GM12878 (cell line): ENCODE measurements around the gene IL36RN. TPM values are rescaled to one million over a fixed set of nuclear protein-coding genes. Genes with fewer than 3 reads are reported as not detected.

ENCODE experiments used
- ATAC-seq: fragments of 200-7000 bp; cut with Tn5 transposase; 3 replicates; pipeline ENCODE4 v1.9.1; 2020; ENCODE audit warnings: mild to moderate bottlenecking, moderate library complexity
- BruUV-seq: library from RNA; stranded (reverse); fragments of 400-500 nt; replicated peaks from 2 replicates; lab custom pipeline; 2021; lab: Mats Ljungman, UMichigan
- CTCF ChIA-PET: fragments of 300-600 bp; sonication (Branson Sonifier 250); formaldehyde crosslinking; extraction: SDS; loops from one replicate; lab custom pipeline; 2021; ENCODE audit warnings: inconsistent platforms; lab: Yijun Ruan, JAX
- POLR2A ChIA-PET: fragments of 350-600 bp; formaldehyde crosslinking; extraction: SDS; loops from one replicate; lab custom pipeline; 2021; ENCODE audit warnings: inconsistent platforms; lab: Charles Lee
- RAD21 ChIA-PET: fragments of 300-600 bp; sonication (Branson Sonifier 250); formaldehyde crosslinking; loops from one replicate; lab custom pipeline; 2023; ENCODE audit warnings: antibody characterized with exemption; ENCODE audit not compliant: unreplicated experiment; lab: Charles Lee
- SMC1A ChIA-PET: fragments of 300-600 bp; sonication (Branson Sonifier 250); formaldehyde crosslinking; loops from one replicate; lab custom pipeline; 2023; ENCODE audit not compliant: unreplicated experiment, uncharacterized antibody; lab: Charles Lee
- DNase-seq: peaks from one replicate; pipeline ENCODE4 v3.0.0-alpha.2; 2011; ENCODE audit warnings: low read depth, low spot score
- FAIRE-seq: peaks from 3 replicates; lab custom pipeline; 2011; peaks lifted over from hg19 to GRCh38; lab: Jason Lieb, UNC
- H2AFZ ChIP-seq: 2 replicates; pipeline ENCODE4 v1.6.0; 2011; ENCODE audit warnings: low read depth, low read length, control low read depth; ENCODE audit not compliant: control insufficient read depth
- H3K27ac ChIP-seq: 2 replicates; pipeline ENCODE4 v1.5.1; 2011; ENCODE audit warnings: control low read depth; ENCODE audit not compliant: control insufficient read depth, insufficient read depth
- H3K27me3 ChIP-seq, 2 experiments: replicated peaks in 1 of 2; 2 replicates each; pipeline versions ENCODE4 v1.6.0 to v1.6.1; 2011; ENCODE audit warnings: low read length in 1 of 2; ENCODE audit not compliant: control insufficient read depth in 2 of 2, insufficient read depth in 2 of 2
- H3K36me3 ChIP-seq, 2 experiments: 2 replicates each; pipeline ENCODE4 v1.5.1; 2011; ENCODE audit warnings: low read length in 1 of 2; ENCODE audit not compliant: control insufficient read depth in 2 of 2, insufficient read depth in 2 of 2
- H3K4me1 ChIP-seq: 2 replicates; pipeline ENCODE4 v1.6.1; 2011; ENCODE audit warnings: mild to moderate bottlenecking, low read length, moderate library complexity, mixed read lengths; ENCODE audit not compliant: control insufficient read depth, insufficient read depth
- H3K4me2 ChIP-seq: 2 replicates; pipeline ENCODE4 v1.6.0; 2011; ENCODE audit warnings: control low read depth; ENCODE audit not compliant: control insufficient read depth, insufficient read depth
- H3K4me3 ChIP-seq: fragments of 200-600 bp; sonication (generic); 2 replicates; pipeline ENCODE4 v1.5.1; 2016
- H3K79me2 ChIP-seq: 2 replicates; pipeline ENCODE4 v1.6.0; 2011; ENCODE audit warnings: low read length; ENCODE audit not compliant: control insufficient read depth, insufficient read depth
- H3K9ac ChIP-seq: 2 replicates; pipeline ENCODE4 v1.8.0; 2011; ENCODE audit warnings: low read length, control low read depth, mixed read lengths; ENCODE audit not compliant: control insufficient read depth, insufficient read depth
- H3K9me3 ChIP-seq: replicated peaks from 3 replicates; pipeline ENCODE4 v1.5.1; 2011; ENCODE audit warnings: mild to moderate bottlenecking, low read length; ENCODE audit not compliant: control insufficient read depth, insufficient read depth
- H4K20me1 ChIP-seq: 2 replicates; pipeline ENCODE4 v1.6.0; 2011; ENCODE audit not compliant: control insufficient read depth, insufficient read depth
- BCL3 ChIP-seq: IDR thresholded peaks from 2 replicates; pipeline ENCODE4 v1.6.1; 2011; ENCODE audit warnings: borderline replicate concordance, low read depth, mild to moderate bottlenecking, moderate library complexity, low read length; ENCODE audit not compliant: insufficient read depth, poor library complexity, severe bottlenecking
- MTA2 ChIP-seq: fragments of 450-650 bp; IDR thresholded peaks from 2 replicates; pipeline ENCODE4 v1.6.1; 2016; ENCODE audit warnings: low read depth, mild to moderate bottlenecking, moderate library complexity
- MTA3 ChIP-seq: IDR thresholded peaks from 2 replicates; pipeline ENCODE4 v1.6.1; 2012; ENCODE audit warnings: low read length, inconsistent platforms, borderline replicate concordance
- NR2F1 ChIP-seq: fragments of 450-650 bp; conservative IDR thresholded peaks from 2 replicates; pipeline ENCODE4 v1.6.1; 2017; ENCODE audit warnings: mild to moderate bottlenecking
- RFX5 ChIP-seq: IDR thresholded peaks from 2 replicates; pipeline ENCODE4 v1.6.1; 2011; ENCODE audit warnings: low read depth, low read length, improper control_type of control experiment
- SREBF2 ChIP-seq: IDR thresholded peaks from 2 replicates; pipeline ENCODE4 v1.6.1; 2012; ENCODE audit warnings: mild to moderate bottlenecking, low read length
- TAF1 ChIP-seq: IDR thresholded peaks from 2 replicates; pipeline ENCODE4 v1.6.1; 2011; ENCODE audit warnings: mild to moderate bottlenecking, low read depth, low read length, borderline replicate concordance
- TCF12 ChIP-seq: IDR thresholded peaks from 2 replicates; pipeline ENCODE4 v1.6.1; 2011; ENCODE audit warnings: low read depth, mild to moderate bottlenecking, low read length
- WGBS: methylation state at CpG from one replicate; pipeline ENCODE4 v1.1.6; 2016; ENCODE audit warnings: low lambda C conversion rate; ENCODE audit not compliant: insufficient replicate concordance, insufficient coverage; ENCODE audit errors: missing lambda C conversion rate; 5-methylcytosine and 5-hydroxymethylcytosine counted together
- in situ Hi-C: fragments of 300-500 bp; cut with MboI; formaldehyde crosslinking; loops from 9 replicates; pipeline ENCODE4 v1.14.3; 2018; ENCODE audit warnings: mixed read lengths
- intact Hi-C: fragments of 100-400 bp; cut with micrococcal nuclease; formaldehyde crosslinking; loops from one replicate; pipeline ENCODE4 v1.14.2; 2022; ENCODE audit not compliant: unreplicated experiment
- polyA plus RNA-seq, 11 experiments: library from polyadenylated mRNA; depleted of rRNA in 4 of 11; unstranded in 6 of 11; stranded (reverse) in 5 of 11; fragments of >200 nt; fragmentation: Nextera tagmentation in 4 of 11; fragmentation: Illumina TruSeq in 1 of 11; extraction: Ambion mirVana in 4 of 11; extraction: Trizol in 1 of 11; gene quantifications; 1 replicate in 1 of 11; 2 replicates in 10 of 11; pipeline versions ENCODE4 v1.2.1 to v1.2.3, GENCODE V29; 2011 to 2016; ENCODE audit warnings: inconsistent platforms in 2 of 11, missing spikeins in 2 of 11, low read depth in 1 of 11
- total RNA-seq, 4 experiments: library from RNA; depleted of rRNA in 3 of 4; stranded (reverse); fragments of >200 nt in 3 of 4; fragmentation: Illumina TruSeq in 1 of 4; extraction: Trizol in 1 of 4; gene quantifications; 2 replicates each; pipeline versions ENCODE4 v1.2.1 to v1.2.3, GENCODE V29; 2013 to 2021
- TF ChIP-seq, protein P1 (sequence below): IDR thresholded peaks from 2 replicates; pipeline ENCODE4 v1.6.1; 2011; ENCODE audit warnings: low read depth, low read length, improper control_type of control experiment, borderline replicate concordance

Gene IL36RN
- total and polyA plus RNA-seq, 10 of the 15 experiments (the other 5 are each of a cell fraction or from before 2014, with no cell fraction given): not detected

GRCh38 chr2:113073325-113073834 is 14.4 kb downstream of the IL36RN start:
- FAIRE-seq (no peak), ATAC-seq (peak; percentile 52), DNase-seq (no peak)
- no peak overlapping the region for H3K27ac ChIP-seq
- H4K20me1 ChIP-seq: no peaks in the 10 kb centered on the region
- in situ Hi-C loops: no loop called here
- H3K4me2 ChIP-seq: no peak overlapping the region
- ChIA-PET POLR2A (no interaction called here), CTCF (interaction anchor here (0.7 to 4.3 kb wide), 4 partner anchors 7 to 317 kb away, joined by 3 to 14 read pairs (median 4); no protein-coding TSS in a partner anchor), RAD21 (interaction anchor here (1.3 kb wide), 1 partner anchor 15 kb away, joined by 3 read pairs; no protein-coding TSS in a partner anchor), SMC1A (interaction anchor here (1.0 kb wide), 1 partner anchor 65 kb away, joined by 5 read pairs; no protein-coding TSS in a partner anchor)
- TF ChIP-seq MTA2 (no peak), TCF12 (no peak), RFX5 (no peak), MTA3 (no peak), BCL3 (no peak), SREBF2 (no peak), NR2F1 (no peak), TAF1 (no peak)
- TF ChIP-seq, protein P1, sequence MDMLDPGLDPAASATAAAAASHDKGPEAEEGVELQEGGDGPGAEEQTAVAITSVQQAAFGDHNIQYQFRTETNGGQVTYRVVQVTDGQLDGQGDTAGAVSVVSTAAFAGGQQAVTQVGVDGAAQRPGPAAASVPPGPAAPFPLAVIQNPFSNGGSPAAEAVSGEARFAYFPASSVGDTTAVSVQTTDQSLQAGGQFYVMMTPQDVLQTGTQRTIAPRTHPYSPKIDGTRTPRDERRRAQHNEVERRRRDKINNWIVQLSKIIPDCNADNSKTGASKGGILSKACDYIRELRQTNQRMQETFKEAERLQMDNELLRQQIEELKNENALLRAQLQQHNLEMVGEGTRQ: no peak
- no peak overlapping the region for H3K9ac ChIP-seq
- WGBS: 44% methylated on average over 3 of the region's 3 CpGs
- H3K4me1 ChIP-seq: no peaks in the 10 kb centered on the region
- H2AFZ ChIP-seq: no peak overlapping the region
- no peak overlapping the region for H3K4me3 ChIP-seq
- H3K79me2 ChIP-seq: no peaks in the 10 kb centered on the region
- intact Hi-C loops: no loop called here
- H3K36me3 ChIP-seq: no peaks in the 10 kb centered on the region
- no peaks in the 10 kb centered on the region for H3K9me3 ChIP-seq
- no TSS peak for BruUV-seq
- H3K27me3 ChIP-seq: peaks cover 0 to 1% of the 10 kb centered on the region in 2 experiments; a peak in 1 of 4 replicates
